Measurements from ENCODE around the gene CRAMP1.
"Not testable (repeated sequence)": the region's sequence is repeated elsewhere in the genome, so short reads cannot be mapped to it uniquely, and the experiment has no call there.

The CRAMP1 gene

GRCh38 chr16:1691276-1691675, 79.1 kb downstream of the CRAMP1 start:
- DNase-seq (ENCODE audit: extremely low read depth, low read depth): no peak
- peak; percentile 34 for TF ChIP-seq CTCF (IDR thresholded peaks at IDR 0.05; ENCODE audit: low read depth, low read length)

- TF ChIP-seq CTCF (IDR thresholded peaks at IDR 0.05; ENCODE audit: low read depth, low read length): no peak
- no peak for DNase-seq (ENCODE audit: extremely low read depth, low read depth)
Observed at GRCh38 chr16:1691956-1692355, 79.8 kb downstream of the CRAMP1 start.

- TF ChIP-seq CTCF (IDR thresholded peaks at IDR 0.05; ENCODE audit: low read depth, low read length): no peak
- no peak for DNase-seq (ENCODE audit: extremely low read depth, low read depth)
Observed at GRCh38 chr16:1696863-1697262, 84.7 kb downstream of the CRAMP1 start.

- TF ChIP-seq CTCF (IDR thresholded peaks at IDR 0.05; ENCODE audit: low read depth, low read length): no peak
- no peak for DNase-seq (ENCODE audit: extremely low read depth, low read depth)
Observed at GRCh38 chr16:1698680-1699079, 86.5 kb downstream of the CRAMP1 start.

GRCh38 chr16:1700246-1700645, 88.1 kb downstream of the CRAMP1 start:
- TF ChIP-seq CTCF (IDR thresholded peaks at IDR 0.05; ENCODE audit: low read depth, low read length): no peak
- no peak for DNase-seq (ENCODE audit: extremely low read depth, low read depth)

GRCh38 chr16:1701216-1701878, 89.2 kb downstream of the CRAMP1 start:
- no peak for TF ChIP-seq CTCF (IDR thresholded peaks at IDR 0.05; ENCODE audit: low read depth, low read length)
- DNase-seq (ENCODE audit: extremely low read depth, low read depth): no peak

GRCh38 chr16:1705324-1705687, 93.1 kb downstream of the CRAMP1 start:
- not testable (repeated sequence) for DNase-seq (ENCODE audit: extremely low read depth, low read depth)

GRCh38 chr16:1705688-1706385, 93.7 kb downstream of the CRAMP1 start, which contains the start of gene MAPK8IP3:
MAPK8IP3 (plus strand) TSS chr16:1706195; CDS start chr16:1706340, 145 bp downstream.
- peak; percentile 43 for TF ChIP-seq CTCF (IDR thresholded peaks at IDR 0.05; ENCODE audit: low read depth, low read length)
- DNase-seq (ENCODE audit: extremely low read depth, low read depth): peak; percentile 71

Data from AG09319 (cell line).